Measurements from ENCODE around the gene C5AR2.

Gene C5AR2

GRCh38 chr19:47390533-47391488 lies 58.8 kb downstream of the C5AR2 start:
- Histone ChIP-seq H3K27me3 (ENCODE audit: insufficient read depth, poor library complexity, severe bottlenecking) (no peaks in the 10 kb centered on the region), H3K36me3 (ENCODE audit: low read depth) (no peaks in the 10 kb centered on the region), H3K27ac (ENCODE audit: poor library complexity, severe bottlenecking) (no peak overlapping the region), H3K9me3 (ENCODE audit: severe bottlenecking) (no peaks in the 10 kb centered on the region), H3K4me1 (ENCODE audit: insufficient read depth, poor library complexity, severe bottlenecking) (no peaks in the 10 kb centered on the region), H3K4me3 (ENCODE audit: severe bottlenecking) (no peak overlapping the region)
- DNase-seq (ENCODE audit: low spot score), result no peak
- TF ChIP-seq, protein P1, sequence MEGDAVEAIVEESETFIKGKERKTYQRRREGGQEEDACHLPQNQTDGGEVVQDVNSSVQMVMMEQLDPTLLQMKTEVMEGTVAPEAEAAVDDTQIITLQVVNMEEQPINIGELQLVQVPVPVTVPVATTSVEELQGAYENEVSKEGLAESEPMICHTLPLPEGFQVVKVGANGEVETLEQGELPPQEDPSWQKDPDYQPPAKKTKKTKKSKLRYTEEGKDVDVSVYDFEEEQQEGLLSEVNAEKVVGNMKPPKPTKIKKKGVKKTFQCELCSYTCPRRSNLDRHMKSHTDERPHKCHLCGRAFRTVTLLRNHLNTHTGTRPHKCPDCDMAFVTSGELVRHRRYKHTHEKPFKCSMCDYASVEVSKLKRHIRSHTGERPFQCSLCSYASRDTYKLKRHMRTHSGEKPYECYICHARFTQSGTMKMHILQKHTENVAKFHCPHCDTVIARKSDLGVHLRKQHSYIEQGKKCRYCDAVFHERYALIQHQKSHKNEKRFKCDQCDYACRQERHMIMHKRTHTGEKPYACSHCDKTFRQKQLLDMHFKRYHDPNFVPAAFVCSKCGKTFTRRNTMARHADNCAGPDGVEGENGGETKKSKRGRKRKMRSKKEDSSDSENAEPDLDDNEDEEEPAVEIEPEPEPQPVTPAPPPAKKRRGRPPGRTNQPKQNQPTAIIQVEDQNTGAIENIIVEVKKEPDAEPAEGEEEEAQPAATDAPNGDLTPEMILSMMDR (IDR thresholded peaks at IDR 0.05; ENCODE audit: poor library complexity, severe bottlenecking), result no peak
- ATAC-seq (ENCODE audit: low read depth), result no peak

- Histone ChIP-seq H3K36me3 (ENCODE audit: low read depth) (no peaks in the 10 kb centered on the region), H3K27me3 (ENCODE audit: insufficient read depth, poor library complexity, severe bottlenecking) (no peaks in the 10 kb centered on the region), H3K27ac (ENCODE audit: poor library complexity, severe bottlenecking) (no peak overlapping the region), H3K9me3 (ENCODE audit: severe bottlenecking) (no peaks in the 10 kb centered on the region), H3K4me3 (ENCODE audit: severe bottlenecking) (no peak overlapping the region), H3K4me1 (ENCODE audit: insufficient read depth, poor library complexity, severe bottlenecking) (no peaks in the 10 kb centered on the region)
- ATAC-seq (ENCODE audit: low read depth) (peak; percentile 76), DNase-seq (ENCODE audit: low spot score) (no peak)
- TF ChIP-seq, protein P1 (IDR thresholded peaks at IDR 0.05; ENCODE audit: poor library complexity, severe bottlenecking), result peak; percentile 85
These were observed 59.7 kb downstream of the C5AR2 start for GRCh38 chr19:47391510-47392223.

Measured in RWPE2 (cell line).